Measurements from ENCODE around the gene FAM47B.

The FAM47B gene

DNA sequence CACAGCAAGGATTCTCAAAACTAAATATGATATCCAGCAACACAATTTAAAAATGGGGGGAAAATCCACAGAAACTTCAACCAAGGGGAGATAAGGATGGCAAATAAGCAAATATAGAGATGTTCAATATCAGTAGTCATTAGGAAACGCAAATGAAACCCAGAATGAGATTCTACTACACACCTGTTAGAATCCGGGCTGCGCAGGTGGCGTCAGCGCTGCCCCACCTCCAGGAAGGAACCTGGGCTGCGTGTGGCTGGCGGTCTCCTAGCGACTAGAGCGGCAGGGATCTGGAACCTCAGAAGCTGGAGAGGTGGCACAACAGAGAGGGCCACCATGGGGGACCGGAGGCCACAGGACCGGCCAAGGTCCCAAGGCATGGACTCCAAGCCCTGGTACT, at the start of gene FAM47B:
Gene FAM47B (plus strand): TSS at position 301 of the 400 bp plus-strand sequence. CDS start 36 bp downstream, at position 337.
- Mint-ChIP-seq H3K27ac (no peak within 1 kb of the TSS), H3K4me3 (no peak within 1 kb of the TSS), H3K36me3 (ENCODE audit: low read depth) (no peaks in the 10 kb centered on the region), H3K9me3 (peaks cover 3% of the 10 kb centered on the region), H3K4me1 (ENCODE audit: low read depth) (no peaks in the 10 kb centered on the region), H3K27me3 (ENCODE audit: low read depth) (no peaks in the 10 kb centered on the region)
- DNase-seq (ENCODE audit: low spot score) = no peak

DNA sequence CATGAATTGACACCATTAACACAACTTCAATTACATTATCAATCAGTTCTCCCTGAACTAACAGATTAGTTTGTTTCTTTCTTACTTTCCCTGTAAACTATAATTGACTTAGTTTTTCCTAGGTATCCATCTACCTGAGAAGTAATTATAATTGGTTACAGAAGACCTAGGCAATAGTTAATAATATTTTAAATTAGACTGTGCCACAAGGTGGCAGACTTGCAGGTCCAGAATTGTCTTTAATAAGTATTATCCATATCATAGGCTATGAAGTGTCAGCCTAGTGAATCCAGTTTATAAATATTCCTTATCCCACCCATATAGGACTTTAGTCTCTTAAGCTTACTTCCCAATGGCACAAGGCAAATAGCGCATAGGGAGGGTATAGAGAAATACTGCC, 48.9 kb upstream of the FAM47B start:
- H3K36me3 Mint-ChIP-seq (ENCODE audit: low read depth) = no peaks in the 10 kb centered on the region

DNA sequence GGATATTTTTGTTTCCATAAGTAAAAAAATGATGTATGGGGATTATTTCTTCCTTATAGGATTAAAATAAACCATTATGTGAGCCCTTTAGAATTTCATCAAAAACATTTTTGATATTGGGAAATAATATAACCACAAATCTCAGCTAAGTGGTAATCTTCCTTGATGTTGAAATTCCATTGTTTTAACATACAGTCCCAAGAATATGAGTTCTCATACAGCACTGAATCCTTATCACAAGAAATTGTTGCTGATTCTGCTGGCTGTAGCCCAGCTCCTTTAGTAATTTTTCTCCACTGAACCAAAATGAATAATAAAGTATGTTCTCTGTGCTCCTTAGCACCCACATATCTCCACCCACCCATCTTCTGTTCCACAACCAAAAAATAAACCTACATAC, 41.9 kb upstream of the FAM47B start:
- Mint-ChIP-seq H3K9me3 (no peaks in the 10 kb centered on the region), H3K27ac (no peak overlapping the region), H3K4me1 (ENCODE audit: low read depth) (no peaks in the 10 kb centered on the region), H3K4me3 (no peak overlapping the region), H3K27me3 (ENCODE audit: low read depth) (no peaks in the 10 kb centered on the region), H3K36me3 (ENCODE audit: low read depth) (no peaks in the 10 kb centered on the region)
- DNase-seq (ENCODE audit: low spot score) = no peak

More for the DNA sequence above, 48.9 kb upstream of the FAM47B start:
- Mint-ChIP-seq H3K27ac (no peak overlapping the region), H3K9me3 (no peaks in the 10 kb centered on the region), H3K27me3 (ENCODE audit: low read depth) (no peaks in the 10 kb centered on the region), H3K4me1 (ENCODE audit: low read depth) (no peaks in the 10 kb centered on the region), H3K4me3 (no peak overlapping the region)
- no peak for DNase-seq (ENCODE audit: low spot score)

DNA sequence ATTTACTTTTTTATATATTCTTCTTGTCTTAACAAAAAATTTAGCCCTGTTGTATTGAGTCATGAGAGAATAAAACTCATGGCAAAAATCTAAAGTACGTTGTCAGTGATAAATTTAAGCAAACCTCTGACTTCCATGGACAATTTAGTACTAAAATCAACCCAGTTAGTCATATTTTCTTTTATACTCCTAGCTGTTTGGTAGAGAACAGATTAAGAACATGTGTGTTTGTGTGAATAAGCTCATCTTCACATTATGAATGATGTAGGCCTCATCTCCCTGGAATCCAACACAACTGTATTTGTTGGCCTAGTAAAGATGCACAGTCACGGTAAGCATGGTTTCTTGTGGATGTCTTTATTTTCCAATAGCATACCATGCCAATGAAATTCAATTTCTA, 40.8 kb upstream of the FAM47B start:
- Mint-ChIP-seq H3K27ac (no peak overlapping the region), H3K4me1 (ENCODE audit: low read depth) (no peaks in the 10 kb centered on the region), H3K27me3 (ENCODE audit: low read depth) (no peaks in the 10 kb centered on the region), H3K36me3 (ENCODE audit: low read depth) (no peaks in the 10 kb centered on the region), H3K9me3 (no peaks in the 10 kb centered on the region), H3K4me3 (no peak overlapping the region)
- no peak for DNase-seq (ENCODE audit: low spot score)

DNA sequence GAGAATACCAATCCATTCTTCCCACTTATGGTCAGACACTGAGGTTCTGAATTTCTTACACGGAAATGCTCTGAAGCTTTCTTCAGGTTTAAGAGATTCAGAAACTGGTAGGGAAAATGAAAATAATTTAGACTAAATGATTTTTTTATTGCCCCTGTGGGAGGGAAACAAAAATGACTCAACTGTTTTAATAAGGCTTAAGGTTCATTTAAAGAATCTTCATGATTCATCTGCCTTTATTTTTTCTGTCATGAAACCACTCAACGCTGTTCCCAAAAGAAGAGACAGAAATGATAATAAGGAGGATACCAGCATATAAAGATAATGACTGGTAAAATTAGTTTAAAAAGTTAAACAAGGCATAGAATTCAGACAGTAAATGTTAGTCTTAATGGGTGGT, 39.3 kb upstream of the FAM47B start:
- Mint-ChIP-seq H3K9me3 (no peaks in the 10 kb centered on the region), H3K36me3 (ENCODE audit: low read depth) (no peaks in the 10 kb centered on the region), H3K27me3 (ENCODE audit: low read depth) (no peaks in the 10 kb centered on the region)

DNA sequence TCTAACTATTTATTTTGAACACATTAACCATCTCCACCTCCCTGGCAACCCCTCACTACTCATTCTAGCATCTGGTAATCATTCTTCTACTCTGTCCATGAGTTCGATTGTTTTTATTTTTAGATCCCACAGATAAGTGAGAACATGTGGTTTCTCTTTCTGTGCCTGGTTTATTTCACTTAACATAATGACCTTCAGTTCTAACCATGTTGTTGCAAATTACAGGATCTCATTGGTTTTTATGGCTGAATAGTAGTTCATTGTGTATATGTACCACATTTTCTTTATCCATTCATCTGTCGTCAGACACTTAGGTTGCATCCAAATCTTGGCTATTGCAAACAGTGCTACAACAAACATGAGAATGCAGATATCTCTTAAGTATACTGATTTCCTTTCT, 33.4 kb upstream of the FAM47B start:
- no peak overlapping the region for H3K4me3 Mint-ChIP-seq
- no peak for DNase-seq (ENCODE audit: low spot score)
- no peaks in the 10 kb centered on the region for H3K36me3 Mint-ChIP-seq (ENCODE audit: low read depth)
- H3K4me1 Mint-ChIP-seq (ENCODE audit: low read depth) = no peaks in the 10 kb centered on the region
- H3K27ac Mint-ChIP-seq = no peak overlapping the region
- H3K9me3 Mint-ChIP-seq = no peaks in the 10 kb centered on the region
- no peaks in the 10 kb centered on the region for H3K27me3 Mint-ChIP-seq (ENCODE audit: low read depth)

More for the DNA sequence above, 39.3 kb upstream of the FAM47B start:
- Mint-ChIP-seq H3K27ac (no peak overlapping the region), H3K4me3 (no peak overlapping the region), H3K4me1 (ENCODE audit: low read depth) (no peaks in the 10 kb centered on the region)
- no peak for DNase-seq (ENCODE audit: low spot score)

DNA sequence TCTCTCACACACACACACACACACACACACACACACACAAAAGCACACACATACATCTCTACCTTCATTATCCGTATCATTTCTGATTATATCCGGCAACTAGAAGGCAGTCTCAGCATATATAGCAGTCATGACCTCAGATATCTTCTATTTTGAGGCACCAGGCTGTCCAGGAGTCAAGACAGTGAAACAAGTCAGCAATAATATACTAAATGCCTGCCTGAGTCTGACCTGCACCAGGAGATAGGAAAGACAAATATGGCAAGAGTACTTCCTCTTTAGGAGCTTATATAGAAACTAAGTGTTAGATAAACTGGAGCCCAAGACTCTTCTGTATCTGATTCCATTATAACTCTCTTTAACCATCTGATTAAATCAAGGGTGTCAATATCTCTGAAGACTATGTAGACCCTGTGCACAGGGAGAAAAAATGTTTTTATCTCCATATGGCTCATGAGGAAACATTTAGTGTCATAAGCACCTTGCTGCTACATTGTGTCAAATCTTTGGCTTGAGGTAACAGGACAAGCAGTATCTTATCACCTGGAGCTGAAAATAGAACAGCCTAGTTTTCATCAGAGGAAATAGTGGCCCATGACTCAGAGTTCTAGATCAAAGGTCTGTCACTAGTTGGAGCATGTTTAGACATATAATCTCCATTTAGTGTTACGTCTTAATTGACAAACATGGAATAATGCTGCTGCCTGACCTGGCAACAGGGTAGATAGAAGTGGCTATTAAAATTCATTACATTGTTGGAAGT, 27.0 kb upstream of the FAM47B start:
- Mint-ChIP-seq H3K4me1 (ENCODE audit: low read depth) (no peaks in the 10 kb centered on the region), H3K4me3 (no peak overlapping the region), H3K27ac (no peak overlapping the region), H3K27me3 (ENCODE audit: low read depth) (no peaks in the 10 kb centered on the region), H3K9me3 (no peaks in the 10 kb centered on the region), H3K36me3 (ENCODE audit: low read depth) (no peaks in the 10 kb centered on the region)
- no peak for DNase-seq (ENCODE audit: low spot score)

DNA sequence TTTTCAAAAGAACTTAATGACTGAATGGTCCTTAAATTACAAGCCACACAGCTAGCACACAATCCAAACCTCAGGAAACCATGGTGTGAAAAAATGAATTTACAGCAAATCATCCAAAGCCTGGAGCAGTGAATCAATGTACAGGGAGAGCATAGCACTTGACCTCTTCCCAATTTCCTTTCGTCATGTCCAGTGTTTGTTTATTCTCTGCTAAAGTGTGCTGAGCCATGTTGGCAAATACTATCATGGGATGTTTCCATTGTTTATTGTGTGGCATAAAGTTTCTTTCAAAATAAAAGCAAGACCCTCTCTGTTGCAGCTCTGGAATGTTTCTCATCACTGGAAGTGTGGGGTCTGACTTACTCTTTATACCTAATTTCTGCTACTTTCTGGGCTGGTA, 25.4 kb upstream of the FAM47B start:
- no peak for DNase-seq (ENCODE audit: low spot score)

DNA sequence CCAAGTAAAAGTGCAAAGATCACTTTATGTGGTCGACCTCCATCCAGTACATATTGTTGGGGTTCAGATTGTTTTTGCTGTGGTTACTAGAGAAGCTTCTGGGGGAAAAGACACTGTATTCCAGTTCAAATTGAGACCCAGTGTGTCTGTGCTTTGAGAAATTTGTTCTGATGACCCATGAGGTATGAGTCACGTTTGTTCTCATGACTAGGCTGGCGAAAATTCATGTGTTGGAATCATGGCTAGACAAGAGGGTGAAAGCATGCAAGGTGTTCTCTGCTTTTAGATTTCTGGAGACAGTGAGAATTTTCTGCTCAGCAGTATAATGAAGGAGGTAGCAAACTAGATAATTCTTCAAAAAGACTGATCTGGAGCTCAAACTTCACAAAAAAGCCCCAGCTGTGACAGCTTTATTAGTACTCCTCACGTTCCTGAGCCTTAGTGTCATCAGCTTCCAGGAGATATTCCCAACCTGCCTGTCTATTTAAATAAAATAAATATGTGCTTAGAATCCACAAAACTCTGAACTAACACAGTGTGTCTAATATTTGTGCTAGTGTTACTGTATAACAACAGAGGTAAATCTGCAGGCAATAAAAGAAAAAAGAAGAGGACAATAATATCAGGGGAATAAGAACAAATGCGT, 24.4 kb upstream of the FAM47B start:
- Mint-ChIP-seq H3K27me3 (ENCODE audit: low read depth) (no peaks in the 10 kb centered on the region), H3K4me3 (no peak overlapping the region), H3K9me3 (no peaks in the 10 kb centered on the region), H3K4me1 (ENCODE audit: low read depth) (no peaks in the 10 kb centered on the region), H3K27ac (no peak overlapping the region), H3K36me3 (ENCODE audit: low read depth) (no peaks in the 10 kb centered on the region)
- DNase-seq (ENCODE audit: low spot score) = no peak

More for the DNA sequence above, 25.4 kb upstream of the FAM47B start:
- Mint-ChIP-seq H3K4me1 (ENCODE audit: low read depth) (no peaks in the 10 kb centered on the region), H3K36me3 (ENCODE audit: low read depth) (no peaks in the 10 kb centered on the region), H3K27me3 (ENCODE audit: low read depth) (no peaks in the 10 kb centered on the region), H3K4me3 (no peak overlapping the region), H3K9me3 (no peaks in the 10 kb centered on the region), H3K27ac (no peak overlapping the region)

DNA sequence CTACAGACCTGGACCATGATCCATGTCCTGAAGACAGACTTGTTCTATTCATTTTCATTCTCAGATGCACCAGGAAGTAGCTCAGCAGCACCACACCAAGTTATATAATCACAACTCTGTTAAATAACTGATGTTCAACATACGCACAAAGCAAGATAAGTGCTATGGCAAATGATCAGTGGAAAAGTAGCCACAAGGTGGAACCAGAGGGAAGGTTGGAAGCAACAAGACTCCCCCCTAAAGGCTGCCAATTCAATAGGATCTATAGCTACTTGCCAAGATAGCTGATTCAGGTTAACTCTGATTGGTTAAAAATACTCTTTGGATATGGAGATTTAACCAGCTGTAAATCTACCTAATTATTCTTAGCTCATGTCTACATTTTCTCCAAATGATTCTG, 23.7 kb upstream of the FAM47B start:
- Mint-ChIP-seq H3K4me1 (ENCODE audit: low read depth) (no peaks in the 10 kb centered on the region), H3K4me3 (no peak overlapping the region), H3K27me3 (ENCODE audit: low read depth) (no peaks in the 10 kb centered on the region), H3K9me3 (no peaks in the 10 kb centered on the region), H3K36me3 (ENCODE audit: low read depth) (no peaks in the 10 kb centered on the region), H3K27ac (no peak overlapping the region)
- no peak for DNase-seq (ENCODE audit: low spot score)

DNA sequence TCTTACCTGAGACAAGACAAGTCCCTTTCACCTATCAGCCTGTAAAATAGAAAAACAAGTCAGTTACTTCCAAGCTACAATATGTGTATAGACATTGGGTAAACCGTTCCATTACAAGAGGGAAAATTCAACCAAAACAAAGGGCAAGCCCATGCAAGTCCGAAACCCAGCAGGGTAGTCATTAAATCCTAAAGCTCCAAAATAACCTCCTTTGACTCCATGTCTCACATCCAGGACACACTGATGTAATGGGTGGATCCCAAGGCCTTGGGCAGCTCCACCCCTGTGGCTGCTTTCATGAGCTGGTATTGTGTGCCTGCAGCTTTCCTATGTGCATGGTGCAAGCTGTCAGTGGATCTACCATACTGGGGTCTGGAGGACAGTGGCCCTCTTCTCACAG, 14.7 kb upstream of the FAM47B start:
- Mint-ChIP-seq H3K4me1 (ENCODE audit: low read depth) (no peaks in the 10 kb centered on the region), H3K4me3 (no peak overlapping the region), H3K27ac (no peak overlapping the region), H3K9me3 (no peaks in the 10 kb centered on the region), H3K27me3 (ENCODE audit: low read depth) (no peaks in the 10 kb centered on the region), H3K36me3 (ENCODE audit: low read depth) (no peaks in the 10 kb centered on the region)
- DNase-seq (ENCODE audit: low spot score) = no peak

DNA sequence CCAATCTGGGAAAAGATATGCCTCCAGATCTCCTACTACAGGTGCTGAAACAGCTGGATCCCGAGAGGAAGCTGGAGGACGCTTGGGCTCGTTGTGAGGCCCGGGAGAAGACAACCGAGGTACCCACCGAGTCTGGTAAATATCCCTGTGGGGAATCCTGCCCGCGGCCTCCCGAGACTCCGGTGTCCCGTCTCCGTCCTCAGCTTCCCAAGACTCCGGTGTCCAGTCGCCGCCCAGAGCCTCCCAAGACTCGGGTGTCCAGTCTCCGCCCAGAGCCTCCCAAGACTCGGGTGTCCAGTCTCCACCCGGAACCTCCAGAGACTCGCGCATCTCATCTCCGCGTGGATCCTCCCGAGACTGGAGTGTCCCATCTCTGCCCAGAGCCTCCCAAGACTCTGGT, 639 bp downstream of the FAM47B start:
- no peaks in the 10 kb centered on the region for H3K4me1 Mint-ChIP-seq (ENCODE audit: low read depth)
- H3K36me3 Mint-ChIP-seq (ENCODE audit: low read depth) = no peaks in the 10 kb centered on the region
- no peak overlapping the region for H3K4me3 Mint-ChIP-seq
- DNase-seq (ENCODE audit: low spot score) = no peak
- H3K9me3 Mint-ChIP-seq = peaks cover 3% of the 10 kb centered on the region
- no peaks in the 10 kb centered on the region for H3K27me3 Mint-ChIP-seq (ENCODE audit: low read depth)
- H3K27ac Mint-ChIP-seq = no peak overlapping the region

DNA sequence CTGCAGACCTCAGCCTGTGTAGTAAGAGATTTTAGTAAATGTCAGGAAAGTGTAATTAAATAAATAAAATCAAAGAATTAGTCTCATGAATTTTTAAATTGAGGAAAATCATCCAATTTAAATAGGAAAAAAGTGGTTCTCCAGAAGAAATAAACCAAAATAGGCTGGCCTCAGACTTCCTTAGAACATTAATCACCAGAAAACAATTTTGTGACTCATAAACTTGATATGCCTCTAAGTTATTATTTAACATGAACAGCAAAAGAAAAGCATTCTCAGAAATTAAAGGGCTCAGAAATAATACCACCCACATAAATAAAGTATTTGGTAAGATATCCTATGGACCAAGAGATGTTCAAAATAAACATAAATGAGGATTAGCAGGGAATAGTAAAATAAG, 14.3 kb downstream of the FAM47B start:
- H3K27me3 Mint-ChIP-seq (ENCODE audit: low read depth) = no peaks in the 10 kb centered on the region
- H3K4me3 Mint-ChIP-seq = no peak overlapping the region
- DNase-seq (ENCODE audit: low spot score) = no peak
- H3K27ac Mint-ChIP-seq = no peak overlapping the region
- no peaks in the 10 kb centered on the region for H3K36me3 Mint-ChIP-seq (ENCODE audit: low read depth)
- H3K9me3 Mint-ChIP-seq = peaks cover 5% of the 10 kb centered on the region
- no peaks in the 10 kb centered on the region for H3K4me1 Mint-ChIP-seq (ENCODE audit: low read depth)

DNA sequence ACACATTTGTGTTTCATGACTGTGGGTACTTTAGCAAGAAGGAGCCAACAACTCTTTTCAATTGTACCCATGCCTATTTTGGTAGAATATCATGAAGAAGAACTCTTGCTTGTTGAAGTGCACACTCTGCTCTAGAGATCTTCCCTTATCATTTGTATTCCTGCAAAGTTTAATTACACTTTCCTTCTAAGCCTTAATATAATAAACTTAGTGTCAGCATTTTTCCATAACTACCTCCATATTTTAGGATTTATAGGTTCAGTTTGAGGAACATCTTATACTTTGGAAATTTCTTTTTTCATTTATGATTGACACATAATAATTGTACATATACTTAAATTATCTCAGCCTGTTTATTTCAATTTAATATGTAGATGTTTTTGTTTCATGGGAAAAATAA, 19.1 kb downstream of the FAM47B start:
- Mint-ChIP-seq H3K4me1 (ENCODE audit: low read depth) (no peaks in the 10 kb centered on the region), H3K4me3 (no peak overlapping the region), H3K9me3 (no peaks in the 10 kb centered on the region), H3K27me3 (ENCODE audit: low read depth) (no peaks in the 10 kb centered on the region), H3K36me3 (ENCODE audit: low read depth) (no peaks in the 10 kb centered on the region), H3K27ac (no peak overlapping the region)
- no peak for DNase-seq (ENCODE audit: low spot score)

DNA sequence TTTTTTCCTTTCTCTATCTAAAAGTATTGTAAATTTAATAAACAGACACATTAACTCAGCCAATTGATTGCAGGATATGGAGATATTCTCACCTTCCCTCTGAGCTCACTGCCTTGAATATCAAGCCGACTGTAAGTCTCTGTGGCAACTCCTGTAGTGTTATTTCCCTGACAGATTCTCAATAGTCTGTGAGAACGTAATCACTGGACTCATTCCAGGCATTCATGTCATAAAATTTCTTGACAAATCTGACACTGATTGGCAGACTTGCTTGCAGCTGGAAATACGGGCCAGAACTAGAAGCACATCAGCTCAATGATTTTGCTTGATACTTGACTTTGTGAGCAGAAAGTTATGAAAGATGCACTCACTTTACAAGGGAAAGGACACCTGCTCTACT, 29.6 kb downstream of the FAM47B start:
- Mint-ChIP-seq H3K36me3 (ENCODE audit: low read depth) (no peaks in the 10 kb centered on the region), H3K4me3 (no peak overlapping the region), H3K27me3 (ENCODE audit: low read depth) (no peaks in the 10 kb centered on the region), H3K27ac (no peak overlapping the region), H3K9me3 (no peaks in the 10 kb centered on the region), H3K4me1 (ENCODE audit: low read depth) (no peaks in the 10 kb centered on the region)
- DNase-seq (ENCODE audit: low spot score) = no peak
